ENCODE measurements around the gene ATG4B. TPM values are rescaled to one million over a fixed set of nuclear protein-coding genes. Genes with fewer than 3 reads are reported as not detected.

Gene ATG4B
- total and polyA plus RNA-seq, 9 of the 15 experiments (the other 6 are each of a cell fraction or from before 2014, with no cell fraction given) = 5.9 to 58.8 (median 35.6) TPM

DNA sequence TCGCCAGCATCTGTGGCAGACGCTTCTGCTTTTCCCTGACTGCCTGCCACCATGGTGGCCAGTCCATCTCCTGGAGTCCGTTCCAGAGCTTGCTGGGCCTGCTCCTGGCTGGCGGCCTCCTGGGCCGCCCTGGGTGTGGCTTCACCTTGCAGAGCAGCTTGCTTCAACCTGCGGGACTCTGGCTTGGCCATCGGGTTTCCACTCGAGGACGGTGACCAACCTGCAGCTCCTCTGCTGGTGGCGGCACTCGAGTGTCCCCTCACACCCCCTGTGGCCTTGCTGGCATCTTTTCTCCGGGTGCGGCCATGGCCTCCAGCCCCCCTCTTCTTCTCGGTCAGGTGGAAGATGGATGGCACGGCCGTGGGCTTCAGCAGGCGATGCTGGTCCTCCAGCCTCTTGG lies 3.9 kb upstream of the ATG4B start:
- Histone ChIP-seq H3K4me1 (replicated peaks in 1 of 2; ENCODE audit: control insufficient read depth in 2 of 2, insufficient read depth in 2 of 2, low read length in 2 of 2) (peaks cover 10 to 11% of the 10 kb centered on the region in 2 experiments; a peak in 4 of 5 replicates), H3K9me1 (ENCODE audit: control insufficient read depth, insufficient read depth, low read length) (no peaks in the 10 kb centered on the region), H3K79me2 (ENCODE audit: control insufficient read depth, insufficient read depth, low read length) (peaks cover 80% of the 10 kb centered on the region), H3K9me3 (replicated peaks; ENCODE audit: control insufficient read depth, insufficient read depth, low read depth, low read length) (no peaks in the 10 kb centered on the region), H3K27ac (ENCODE audit: extremely low read depth, low read depth, low read length) (no peak overlapping the region), H3K36me3 (ENCODE audit: control insufficient read depth, insufficient read depth, low read length) (peaks cover 58% of the 10 kb centered on the region; the same call in 2 of the 3 replicates), H4K20me1 (replicated peaks; ENCODE audit: control insufficient read depth, insufficient read depth, low read length) (no peaks in the 10 kb centered on the region), H2AFZ (ENCODE audit: low read depth, low read length) (no peak overlapping the region), H3K27me3 (ENCODE audit: control insufficient read depth in 2 of 2, insufficient read depth in 2 of 2, low read length in 2 of 2) (no peaks in the 10 kb centered on the region), H3K4me2 (ENCODE audit: insufficient read depth, low read length) (no peak overlapping the region), H3K4me3 (no peak overlapping the region), H3K9ac (ENCODE audit: insufficient read depth in 1 of 2, low read depth in 2 of 2, low read length in 2 of 2) (no peak overlapping the region)
- intact Hi-C loops (cut with micrococcal nuclease) = no loop called here
- ChIA-PET CTCF (ENCODE audit: low intra/inter-chr PET ratio) (no interaction called here), POLR2A (interaction anchor here (0.6 to 0.8 kb wide), 3 partner anchors 9 to 441 kb away, joined by 3 to 4 read pairs (median 3); no protein-coding TSS in a partner anchor)
- DNase-seq (ENCODE audit: extremely low read depth in 1 of 4, low spot score in 3 of 4) (no peak), FAIRE-seq (no peak), ATAC-seq (no peak)
- in situ Hi-C loops (cut with MboI) = no loop called here
- BruUV-seq (replicated peaks) = no TSS peak
- 94% methylated on average over 11 of the region's 17 CpGs for WGBS (ENCODE audit: insufficient coverage, low coverage, missing lambda C conversion rate)
- TF ChIP-seq, protein P1, sequence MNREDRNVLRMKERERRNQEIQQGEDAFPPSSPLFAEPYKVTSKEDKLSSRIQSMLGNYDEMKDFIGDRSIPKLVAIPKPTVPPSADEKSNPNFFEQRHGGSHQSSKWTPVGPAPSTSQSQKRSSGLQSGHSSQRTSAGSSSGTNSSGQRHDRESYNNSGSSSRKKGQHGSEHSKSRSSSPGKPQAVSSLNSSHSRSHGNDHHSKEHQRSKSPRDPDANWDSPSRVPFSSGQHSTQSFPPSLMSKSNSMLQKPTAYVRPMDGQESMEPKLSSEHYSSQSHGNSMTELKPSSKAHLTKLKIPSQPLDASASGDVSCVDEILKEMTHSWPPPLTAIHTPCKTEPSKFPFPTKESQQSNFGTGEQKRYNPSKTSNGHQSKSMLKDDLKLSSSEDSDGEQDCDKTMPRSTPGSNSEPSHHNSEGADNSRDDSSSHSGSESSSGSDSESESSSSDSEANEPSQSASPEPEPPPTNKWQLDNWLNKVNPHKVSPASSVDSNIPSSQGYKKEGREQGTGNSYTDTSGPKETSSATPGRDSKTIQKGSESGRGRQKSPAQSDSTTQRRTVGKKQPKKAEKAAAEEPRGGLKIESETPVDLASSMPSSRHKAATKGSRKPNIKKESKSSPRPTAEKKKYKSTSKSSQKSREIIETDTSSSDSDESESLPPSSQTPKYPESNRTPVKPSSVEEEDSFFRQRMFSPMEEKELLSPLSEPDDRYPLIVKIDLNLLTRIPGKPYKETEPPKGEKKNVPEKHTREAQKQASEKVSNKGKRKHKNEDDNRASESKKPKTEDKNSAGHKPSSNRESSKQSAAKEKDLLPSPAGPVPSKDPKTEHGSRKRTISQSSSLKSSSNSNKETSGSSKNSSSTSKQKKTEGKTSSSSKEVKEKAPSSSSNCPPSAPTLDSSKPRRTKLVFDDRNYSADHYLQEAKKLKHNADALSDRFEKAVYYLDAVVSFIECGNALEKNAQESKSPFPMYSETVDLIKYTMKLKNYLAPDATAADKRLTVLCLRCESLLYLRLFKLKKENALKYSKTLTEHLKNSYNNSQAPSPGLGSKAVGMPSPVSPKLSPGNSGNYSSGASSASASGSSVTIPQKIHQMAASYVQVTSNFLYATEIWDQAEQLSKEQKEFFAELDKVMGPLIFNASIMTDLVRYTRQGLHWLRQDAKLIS (CRISPR knock-in tag; IDR thresholded peaks at IDR 0.05) = no peak
- TF ChIP-seq, protein P2, sequence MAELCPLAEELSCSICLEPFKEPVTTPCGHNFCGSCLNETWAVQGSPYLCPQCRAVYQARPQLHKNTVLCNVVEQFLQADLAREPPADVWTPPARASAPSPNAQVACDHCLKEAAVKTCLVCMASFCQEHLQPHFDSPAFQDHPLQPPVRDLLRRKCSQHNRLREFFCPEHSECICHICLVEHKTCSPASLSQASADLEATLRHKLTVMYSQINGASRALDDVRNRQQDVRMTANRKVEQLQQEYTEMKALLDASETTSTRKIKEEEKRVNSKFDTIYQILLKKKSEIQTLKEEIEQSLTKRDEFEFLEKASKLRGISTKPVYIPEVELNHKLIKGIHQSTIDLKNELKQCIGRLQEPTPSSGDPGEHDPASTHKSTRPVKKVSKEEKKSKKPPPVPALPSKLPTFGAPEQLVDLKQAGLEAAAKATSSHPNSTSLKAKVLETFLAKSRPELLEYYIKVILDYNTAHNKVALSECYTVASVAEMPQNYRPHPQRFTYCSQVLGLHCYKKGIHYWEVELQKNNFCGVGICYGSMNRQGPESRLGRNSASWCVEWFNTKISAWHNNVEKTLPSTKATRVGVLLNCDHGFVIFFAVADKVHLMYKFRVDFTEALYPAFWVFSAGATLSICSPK (IDR thresholded peaks at IDR 0.05; ENCODE audit: borderline replicate concordance) = no peak
- TF ChIP-seq DNMT1 (IDR thresholded peaks at IDR 0.05) = no peak
- no peak for TF ChIP-seq KHSRP (IDR thresholded peaks at IDR 0.05)
- TF ChIP-seq ATF7 (IDR thresholded peaks at IDR 0.05) = no peak
- no peak for TF ChIP-seq NCOA6 (IDR thresholded peaks at IDR 0.05)
- TF ChIP-seq KLF10 (CRISPR knock-in tag; IDR thresholded peaks at IDR 0.05) = no peak
- TF ChIP-seq RUNX1 (IDR thresholded peaks at IDR 0.05; ENCODE audit: low read depth) = no peak
